Measurements from ENCODE around the gene MNX1.

The MNX1 gene

DNA sequence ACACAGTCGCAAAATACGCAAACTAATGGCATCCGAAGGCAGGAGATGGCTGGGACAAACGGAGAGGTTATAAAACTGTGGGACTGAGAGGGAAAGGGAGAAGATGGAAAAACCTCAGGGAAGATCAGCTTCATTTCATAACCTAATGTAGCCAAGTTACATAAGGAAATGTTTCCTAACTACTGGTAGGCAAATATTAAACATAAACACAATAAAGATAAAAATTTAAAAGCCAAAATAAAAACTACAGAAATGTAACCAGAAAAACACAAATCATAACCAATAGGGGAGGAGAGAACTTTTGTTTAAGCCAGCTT, 13.1 kb upstream of the MNX1 start:
- TF ChIP-seq, protein P1, sequence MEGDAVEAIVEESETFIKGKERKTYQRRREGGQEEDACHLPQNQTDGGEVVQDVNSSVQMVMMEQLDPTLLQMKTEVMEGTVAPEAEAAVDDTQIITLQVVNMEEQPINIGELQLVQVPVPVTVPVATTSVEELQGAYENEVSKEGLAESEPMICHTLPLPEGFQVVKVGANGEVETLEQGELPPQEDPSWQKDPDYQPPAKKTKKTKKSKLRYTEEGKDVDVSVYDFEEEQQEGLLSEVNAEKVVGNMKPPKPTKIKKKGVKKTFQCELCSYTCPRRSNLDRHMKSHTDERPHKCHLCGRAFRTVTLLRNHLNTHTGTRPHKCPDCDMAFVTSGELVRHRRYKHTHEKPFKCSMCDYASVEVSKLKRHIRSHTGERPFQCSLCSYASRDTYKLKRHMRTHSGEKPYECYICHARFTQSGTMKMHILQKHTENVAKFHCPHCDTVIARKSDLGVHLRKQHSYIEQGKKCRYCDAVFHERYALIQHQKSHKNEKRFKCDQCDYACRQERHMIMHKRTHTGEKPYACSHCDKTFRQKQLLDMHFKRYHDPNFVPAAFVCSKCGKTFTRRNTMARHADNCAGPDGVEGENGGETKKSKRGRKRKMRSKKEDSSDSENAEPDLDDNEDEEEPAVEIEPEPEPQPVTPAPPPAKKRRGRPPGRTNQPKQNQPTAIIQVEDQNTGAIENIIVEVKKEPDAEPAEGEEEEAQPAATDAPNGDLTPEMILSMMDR (IDR thresholded peaks at IDR 0.05; ENCODE audit: low read length, missing control alignments) = no peak
- H3K4me3 ChIP-seq (replicated peaks; ENCODE audit: low read depth, low read length) = no peak overlapping the region
- no peak for DNase-seq (ENCODE audit: low read depth)

DNA sequence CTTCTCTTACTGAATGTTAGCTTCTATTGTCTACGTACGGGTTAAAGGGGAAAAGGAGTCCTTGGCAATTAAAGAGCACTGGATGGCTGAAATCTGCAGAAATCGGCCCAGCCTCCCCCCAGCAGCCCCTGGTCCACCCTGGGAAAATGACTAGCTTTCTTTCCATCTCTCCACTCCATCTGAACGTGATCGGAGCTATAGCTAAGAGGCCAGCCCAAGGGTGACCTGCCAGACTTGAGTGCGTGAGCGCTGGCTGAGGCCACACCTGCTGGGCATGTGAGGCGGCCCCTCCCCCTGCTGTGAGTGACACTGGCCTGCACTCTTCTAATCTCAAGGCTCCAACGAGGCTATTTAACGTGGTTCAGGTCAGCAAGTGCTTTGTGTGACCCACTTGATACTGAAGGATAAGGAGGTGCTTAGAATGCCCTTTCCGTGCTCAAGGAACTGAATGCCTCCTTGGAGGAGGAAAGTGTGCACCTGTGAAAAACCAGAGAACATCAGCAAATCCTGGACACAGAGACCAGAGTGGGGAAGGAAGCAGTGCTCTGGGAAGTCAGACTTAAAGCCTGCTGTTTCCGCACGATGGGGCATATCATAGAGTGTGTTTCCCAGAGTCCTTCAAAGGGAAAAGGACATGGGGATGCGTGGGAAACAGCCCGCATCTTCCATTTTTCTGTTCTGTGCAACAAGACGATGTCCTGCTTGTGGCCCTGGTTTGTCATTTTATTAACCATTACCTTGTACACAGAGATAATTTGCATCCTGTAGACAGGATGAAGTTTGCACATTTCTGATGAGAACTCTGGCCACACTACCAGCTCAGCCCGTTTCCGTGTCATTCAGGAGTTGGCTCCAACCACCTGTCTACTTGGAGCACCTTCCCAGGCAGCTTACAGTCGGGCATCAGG, 12.5 kb upstream of the MNX1 start:
- no peak overlapping the region for H3K4me3 ChIP-seq (replicated peaks; ENCODE audit: low read depth, low read length)
- no peak for DNase-seq (ENCODE audit: low read depth)
- TF ChIP-seq, protein P1 (IDR thresholded peaks at IDR 0.05; ENCODE audit: low read length, missing control alignments) = no peak

DNA sequence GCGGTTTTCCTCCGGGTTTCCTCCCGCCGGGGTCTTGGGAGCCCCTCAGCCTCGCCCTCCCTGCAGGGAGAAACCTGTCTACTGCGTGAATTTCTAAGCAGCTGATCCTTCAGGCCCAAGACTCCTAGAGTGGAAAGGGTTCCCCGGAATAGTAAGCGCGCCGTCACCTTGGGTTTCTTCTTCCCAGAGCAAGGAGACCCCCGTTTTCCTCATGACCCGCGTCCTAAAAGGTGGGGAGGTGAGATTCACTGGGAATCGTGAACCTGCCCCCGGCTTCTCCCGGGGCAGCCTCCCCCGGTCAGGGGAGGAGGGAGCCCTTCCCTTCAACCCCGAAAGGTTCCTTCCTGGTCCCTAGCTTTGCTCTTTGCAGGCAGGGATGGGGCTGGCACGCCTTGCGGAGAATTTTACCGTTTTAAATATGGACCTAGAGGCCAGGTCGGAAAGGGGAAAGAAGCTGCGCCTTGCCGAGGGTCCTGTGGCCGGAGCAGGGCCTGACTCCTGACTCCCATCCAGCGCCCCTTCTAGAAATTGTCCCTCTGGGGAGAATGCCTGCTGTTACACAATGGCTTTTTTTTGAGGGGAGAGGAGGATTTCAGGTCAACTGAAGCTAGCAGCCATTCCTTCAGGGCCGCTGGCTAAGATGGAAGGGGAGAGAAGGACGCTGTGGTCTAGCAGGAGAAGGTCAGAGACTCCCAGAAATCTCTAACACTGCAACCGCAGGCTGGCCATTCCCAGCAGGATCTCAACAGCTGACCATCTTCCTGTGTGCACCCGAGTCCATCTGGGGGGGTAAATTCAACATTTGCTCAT, 11.6 kb upstream of the MNX1 start:
- DNase-seq (ENCODE audit: low read depth) = no peak
- TF ChIP-seq, protein P1 (IDR thresholded peaks at IDR 0.05; ENCODE audit: low read length, missing control alignments) = no peak
- H3K4me3 ChIP-seq (replicated peaks; ENCODE audit: low read depth, low read length) = no peak overlapping the region

DNA sequence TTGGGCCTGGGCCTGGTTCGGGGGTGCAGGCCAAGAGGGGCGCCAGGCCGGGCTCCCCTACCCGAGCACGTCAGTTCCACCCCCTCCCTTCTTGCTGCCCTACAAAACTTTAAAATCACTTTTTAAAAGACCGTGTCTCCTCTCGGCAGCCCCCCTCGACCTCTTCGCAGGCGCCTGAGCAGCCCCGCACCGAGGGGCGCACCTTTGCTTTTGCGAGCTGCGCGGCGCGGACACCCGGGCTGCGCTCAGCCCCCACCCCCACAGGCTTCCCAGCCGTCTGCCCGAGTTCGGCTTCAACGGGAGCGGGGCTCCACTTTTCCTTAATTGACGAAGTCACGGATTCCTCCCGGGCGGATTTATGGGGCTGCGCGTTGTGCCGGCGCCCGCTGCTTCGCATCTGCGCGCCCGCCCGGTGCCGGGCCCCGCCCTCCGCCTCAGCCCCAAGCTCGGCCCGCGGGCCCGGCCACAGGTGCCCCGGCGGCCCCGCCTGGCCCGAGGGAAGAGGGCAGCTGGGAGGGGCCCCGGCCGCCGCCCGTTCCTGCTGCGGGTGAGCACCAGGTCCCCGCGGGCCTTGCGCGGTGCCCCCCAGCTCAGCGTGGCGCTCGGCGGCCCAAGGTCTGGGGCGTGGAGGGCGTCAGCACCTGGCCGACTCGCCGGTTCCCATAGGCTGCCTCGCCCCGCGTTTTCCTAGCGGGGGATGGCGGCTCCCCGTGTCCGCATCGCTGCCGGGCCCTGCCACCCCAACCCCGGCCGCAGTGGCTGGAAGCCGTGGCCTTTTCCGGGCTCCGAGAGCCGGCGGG, 10.8 kb upstream of the MNX1 start:
- H3K4me3 ChIP-seq (replicated peaks; ENCODE audit: low read depth, low read length) = no peak overlapping the region
- TF ChIP-seq, protein P1 (IDR thresholded peaks at IDR 0.05; ENCODE audit: low read length, missing control alignments) = no peak

DNA sequence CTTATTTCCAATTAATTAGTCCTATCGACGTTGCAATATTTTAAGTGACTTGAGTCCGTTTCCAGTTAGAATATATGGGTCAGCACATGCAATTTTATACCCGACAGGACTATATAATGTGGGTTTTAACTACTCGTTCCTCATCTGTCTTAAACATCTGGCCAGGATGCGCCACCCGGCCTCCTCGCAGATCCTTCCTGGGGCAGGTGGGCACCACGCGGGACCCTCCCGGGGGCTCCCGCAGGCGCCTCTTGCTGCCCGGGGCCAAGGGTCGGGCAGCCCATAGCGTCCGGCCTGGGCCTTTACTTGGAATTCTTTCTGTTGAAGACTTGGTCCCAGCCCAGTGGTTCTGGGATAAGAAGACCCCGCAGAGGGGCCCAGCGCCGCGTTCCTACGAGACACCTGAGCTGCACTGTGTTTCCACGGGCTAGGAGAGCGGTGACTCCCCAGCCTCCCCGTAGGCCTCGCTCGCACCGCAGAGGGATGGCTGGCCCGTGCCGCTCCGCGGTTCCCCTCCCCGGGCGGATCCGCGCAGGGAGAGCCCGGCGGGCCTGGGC, 10.1 kb upstream of the MNX1 start:
- TF ChIP-seq, protein P1 (IDR thresholded peaks at IDR 0.05; ENCODE audit: low read length, missing control alignments) = no peak
- no peak for DNase-seq (ENCODE audit: low read depth)
- no peak overlapping the region for H3K4me3 ChIP-seq (replicated peaks; ENCODE audit: low read depth, low read length)

More for the DNA sequence above, 10.8 kb upstream of the MNX1 start:
- no peak for DNase-seq (ENCODE audit: low read depth)

DNA sequence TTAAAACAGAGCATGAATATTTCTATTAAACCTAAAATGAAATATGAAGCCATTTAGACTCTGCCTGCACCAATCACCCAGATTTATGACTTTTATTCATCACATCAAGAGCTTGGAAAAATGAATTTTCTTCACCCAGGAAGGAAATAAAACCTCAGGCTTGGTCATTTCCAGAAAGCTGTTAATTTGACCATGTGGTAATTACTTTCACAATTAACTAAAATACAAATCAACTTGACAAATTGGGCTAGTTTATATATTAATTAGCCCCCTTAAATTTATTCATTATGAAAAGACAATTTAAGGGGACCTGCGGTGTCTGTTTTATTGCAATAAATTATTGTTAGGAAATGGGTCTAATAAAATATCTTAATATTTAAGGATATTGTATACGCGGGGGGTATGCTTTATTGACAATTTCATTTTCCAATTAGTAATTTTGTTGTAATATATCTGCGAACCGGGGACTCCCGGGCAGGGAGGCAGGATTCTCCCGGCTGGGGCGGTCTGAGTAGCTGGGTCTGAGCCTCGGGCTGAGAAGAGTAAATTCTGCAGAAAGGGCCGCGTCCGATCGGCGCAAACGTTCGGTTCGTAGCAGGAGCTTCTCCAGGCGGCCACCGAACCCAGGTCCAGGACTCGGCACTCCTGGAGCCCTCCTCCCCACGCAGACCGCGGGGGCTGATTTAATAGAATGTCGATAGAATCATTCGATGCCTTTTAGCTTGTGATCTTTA, 9.4 kb upstream of the MNX1 start:
- TF ChIP-seq, protein P1 (IDR thresholded peaks at IDR 0.05; ENCODE audit: low read length, missing control alignments) = no peak
- DNase-seq (ENCODE audit: low read depth) = no peak
- H3K4me3 ChIP-seq (replicated peaks; ENCODE audit: low read depth, low read length) = no peak overlapping the region
